NOMO-1 treated with DMSO at 0.1 percent for 48 hours (cell line): ENCODE results near the gene NBAS.
"Not testable (repeated sequence)": the region's sequence is repeated elsewhere in the genome, so short reads cannot be mapped to it uniquely, and the experiment has no call there.

Experiments used
- DNase-seq: peaks from one replicate; lab custom pipeline; 2025; ENCODE audit not compliant: unreplicated experiment; lab: John Stamatoyannopoulos, UW

Gene NBAS

DNA sequence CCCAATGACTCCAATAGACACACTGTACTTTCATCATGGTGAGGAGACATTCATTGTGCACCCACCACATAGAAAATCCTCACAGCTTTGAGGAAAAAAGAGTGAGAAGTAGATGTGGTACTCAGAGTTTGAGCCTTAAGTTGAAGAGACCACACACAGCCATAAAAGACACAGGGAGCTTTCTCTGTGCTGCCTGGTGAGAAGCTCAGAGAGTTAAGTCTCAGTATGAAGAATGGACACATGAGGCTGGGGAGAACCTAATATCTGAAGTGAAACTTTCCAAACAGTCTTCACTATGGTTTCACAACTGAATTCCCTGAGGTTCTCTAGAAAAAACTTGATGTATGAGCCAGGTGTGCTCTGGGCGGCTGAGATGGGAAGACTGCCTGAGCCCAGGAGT is 237.9 kb downstream of the NBAS start:
- DNase-seq, result no peak

DNA sequence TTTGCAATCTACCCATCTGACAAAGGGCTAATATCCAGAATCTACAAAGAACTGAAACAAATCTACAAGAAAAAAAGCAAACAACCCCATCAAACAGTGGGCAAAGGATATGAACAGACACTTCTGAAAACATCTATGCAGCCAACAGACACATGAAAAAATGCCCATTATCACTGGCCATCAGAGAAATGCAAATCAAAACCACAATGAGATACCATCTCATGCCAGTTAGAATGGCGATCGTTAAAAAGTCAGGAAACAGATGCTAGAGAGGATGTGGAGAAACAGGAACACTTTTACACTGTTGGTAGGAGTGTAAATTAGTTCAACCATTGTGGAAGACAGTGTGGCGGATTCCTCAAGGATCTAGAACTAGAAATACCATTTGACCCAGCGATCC is 239.7 kb downstream of the NBAS start:
- DNase-seq, result not testable (repeated sequence)

DNA sequence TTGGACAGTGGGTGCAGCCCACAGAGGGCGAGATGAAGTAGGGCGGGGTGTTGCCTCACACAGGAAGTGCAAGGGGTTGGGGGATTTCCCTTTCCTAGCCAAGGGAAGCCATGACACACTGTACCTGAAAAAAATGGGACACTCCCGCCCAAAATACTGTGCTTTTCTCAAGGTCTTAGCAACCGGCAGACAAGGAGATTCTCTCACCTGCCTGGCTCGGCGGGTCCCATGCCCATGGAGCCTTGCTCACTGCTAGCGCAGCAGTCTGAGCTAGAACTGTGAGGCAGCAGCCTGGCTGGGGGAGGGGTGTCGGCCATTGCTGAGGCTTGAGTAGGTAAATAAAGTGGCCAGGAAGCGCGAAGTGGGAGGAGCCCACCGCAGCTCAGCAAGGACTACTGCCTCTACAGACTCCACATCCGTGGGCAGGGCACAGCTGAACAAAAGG is 244.7 kb downstream of the NBAS start:
- DNase-seq, result no peak

DNA sequence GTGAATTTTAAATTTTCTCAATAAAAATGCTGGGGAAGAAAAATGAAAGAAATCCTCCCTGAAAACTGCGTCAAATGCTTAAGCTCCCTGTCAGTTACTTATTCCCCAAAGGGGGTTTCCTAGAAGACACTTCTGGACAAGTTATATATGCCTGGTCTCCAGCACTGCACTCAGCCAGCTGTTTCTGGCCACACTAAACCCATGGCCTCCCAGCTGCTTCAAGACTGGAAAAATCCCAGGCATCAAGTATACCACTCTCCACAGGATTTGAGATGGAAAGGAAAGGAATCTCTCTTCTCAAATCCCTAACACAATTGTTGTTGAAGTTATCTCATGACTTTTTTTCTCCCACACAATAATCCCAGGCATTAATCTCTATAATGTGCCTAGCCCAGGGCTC is 245.7 kb downstream of the NBAS start:
- no peak for DNase-seq

DNA sequence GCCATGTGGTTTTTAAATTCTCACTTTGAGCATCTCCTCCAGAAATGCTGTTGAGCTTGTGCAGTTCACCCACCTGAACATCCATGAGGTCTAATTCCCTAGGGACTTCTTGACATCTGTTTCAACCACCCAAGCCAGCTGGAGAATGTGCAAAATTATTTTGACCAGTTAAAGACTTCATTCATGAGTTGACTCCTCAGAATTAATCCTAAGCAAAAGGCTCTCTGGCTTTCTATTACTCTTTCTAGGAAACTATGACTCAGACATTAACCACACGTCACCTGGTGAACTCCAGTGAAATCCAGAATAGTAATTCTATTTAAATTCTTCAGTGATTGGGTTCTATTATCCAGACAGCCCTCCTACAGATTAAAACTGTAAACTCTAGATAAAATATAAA is 247.5 kb downstream of the NBAS start:
- DNase-seq, result no peak

DNA sequence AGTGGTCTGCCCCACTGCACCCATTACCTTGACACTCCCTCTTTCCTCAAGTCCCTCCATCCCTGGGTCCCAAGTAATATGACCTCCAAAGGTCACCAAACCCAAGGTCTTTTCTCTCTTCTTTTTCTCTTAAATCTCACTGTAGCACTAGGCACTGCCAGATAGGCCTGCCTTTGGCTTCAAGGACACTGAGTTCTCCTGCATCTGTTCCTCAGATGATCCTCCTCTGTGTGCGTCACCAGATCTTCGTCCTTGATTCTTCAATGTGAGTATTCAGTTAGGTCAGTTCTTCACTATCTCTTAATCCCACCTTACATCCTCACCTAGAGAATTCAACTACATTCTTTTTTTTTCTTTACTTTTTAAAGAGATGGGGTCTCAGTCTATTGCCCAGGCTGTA is 249.2 kb downstream of the NBAS start:
- DNase-seq, result no peak

DNA sequence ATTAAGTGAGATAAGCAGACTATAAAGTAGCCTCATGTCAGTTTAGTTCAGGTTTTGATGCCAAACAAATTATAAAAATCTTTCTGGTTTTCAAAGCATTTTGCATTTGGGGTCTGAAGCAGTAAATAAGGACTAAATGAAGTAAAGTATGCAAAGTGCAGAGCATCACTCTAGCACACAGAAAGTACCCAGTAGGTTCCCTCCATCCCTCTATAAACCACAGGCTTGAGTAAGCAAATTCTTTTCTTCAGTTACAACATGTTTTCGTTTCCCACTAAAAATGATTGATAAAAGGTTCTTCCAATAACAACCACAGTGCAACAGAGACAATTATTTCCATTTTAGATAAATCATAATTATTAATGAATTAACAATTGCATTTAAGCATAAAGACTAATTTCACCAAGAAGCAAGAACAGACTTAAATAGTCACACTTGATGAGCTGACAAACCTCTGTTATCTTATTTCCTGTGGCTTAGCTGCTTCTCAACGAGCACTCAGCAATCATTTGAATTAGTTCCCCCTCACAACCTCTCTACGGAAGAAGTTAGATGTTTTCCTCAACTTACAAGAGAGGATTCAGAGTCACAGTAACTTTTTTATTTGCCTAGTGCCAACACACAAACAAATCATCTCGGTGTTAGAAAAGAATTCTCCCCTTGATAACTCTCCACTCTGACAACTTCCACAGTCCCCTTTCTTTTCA is 249.8 kb downstream of the NBAS start:
- no peak for DNase-seq

DNA sequence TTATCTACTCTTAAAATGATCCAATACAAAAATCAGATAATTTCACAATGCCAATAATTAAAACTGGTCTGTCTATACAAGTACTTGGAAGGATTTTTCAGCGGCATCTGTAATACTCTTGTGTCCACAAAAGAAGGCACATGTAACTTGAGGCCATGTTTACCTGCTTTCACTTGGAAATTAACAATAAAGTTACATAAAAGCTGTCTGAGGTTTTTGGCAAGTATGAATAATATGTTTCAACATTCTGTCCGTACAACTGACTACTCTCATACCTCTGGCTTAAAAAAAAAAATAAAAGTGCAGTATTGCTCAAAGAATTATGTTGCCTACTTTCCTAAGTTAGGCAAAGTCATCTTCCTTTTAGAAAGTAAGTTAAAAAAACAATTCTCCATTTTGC is 253.6 kb downstream of the NBAS start:
- DNase-seq, result no peak

DNA sequence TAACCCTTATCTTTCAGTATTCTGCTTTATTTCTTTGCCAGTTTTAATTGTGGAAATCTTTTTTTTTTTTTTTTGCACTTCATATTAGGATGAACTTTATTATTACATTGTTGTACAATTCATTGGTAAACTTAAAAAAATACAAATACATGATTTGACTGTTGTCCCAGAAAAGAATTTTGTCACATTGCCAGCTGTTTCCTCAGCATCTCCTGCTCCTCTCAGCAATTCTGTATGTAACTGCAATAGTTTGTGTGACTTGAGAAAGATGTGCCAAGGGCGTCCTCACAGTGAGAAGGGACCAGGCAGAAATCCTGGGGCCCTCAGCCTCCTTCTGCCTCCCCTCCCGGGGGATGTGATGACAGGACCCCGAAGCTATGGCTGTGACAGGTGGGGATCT is 254.4 kb downstream of the NBAS start:
- no peak for DNase-seq

DNA sequence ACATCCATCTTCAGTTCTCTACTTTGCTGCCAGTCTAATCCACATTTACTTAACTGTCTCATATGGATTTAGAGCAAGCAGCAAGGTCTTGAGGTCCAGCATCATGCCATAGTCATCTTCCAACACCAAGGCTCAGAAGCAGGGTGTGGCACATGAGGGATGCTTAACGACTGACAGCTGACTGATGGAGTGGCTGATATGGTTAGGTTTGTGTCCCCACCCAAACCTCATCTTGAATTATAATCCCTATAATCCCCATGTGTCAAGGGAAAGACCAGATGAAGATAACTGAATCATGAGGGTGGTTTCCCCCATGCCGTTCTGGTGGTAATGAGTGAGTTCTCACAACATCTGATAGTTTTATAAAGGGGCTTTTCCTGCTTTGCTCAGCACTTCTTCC is 257.3 kb downstream of the NBAS start:
- no peak for DNase-seq

DNA sequence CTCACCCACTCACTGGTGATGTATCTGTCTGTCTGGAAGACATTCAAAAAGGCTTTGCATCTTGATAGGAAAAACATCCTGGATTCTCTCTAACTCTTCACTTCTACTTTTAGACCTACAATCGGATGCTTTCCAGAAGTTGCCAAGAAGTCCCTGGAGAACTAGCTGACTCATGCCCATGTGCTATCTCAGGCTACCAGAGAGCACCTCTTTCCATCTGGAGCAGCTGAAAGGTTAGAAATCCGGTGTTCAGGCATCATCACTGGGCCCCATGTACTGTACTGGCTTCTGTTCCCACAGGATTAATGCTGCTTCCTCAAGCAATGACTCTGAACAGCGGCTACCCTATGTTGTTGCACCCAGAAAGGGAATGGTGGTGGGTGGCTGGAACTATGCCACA is 259.0 kb downstream of the NBAS start:
- no peak for DNase-seq

DNA sequence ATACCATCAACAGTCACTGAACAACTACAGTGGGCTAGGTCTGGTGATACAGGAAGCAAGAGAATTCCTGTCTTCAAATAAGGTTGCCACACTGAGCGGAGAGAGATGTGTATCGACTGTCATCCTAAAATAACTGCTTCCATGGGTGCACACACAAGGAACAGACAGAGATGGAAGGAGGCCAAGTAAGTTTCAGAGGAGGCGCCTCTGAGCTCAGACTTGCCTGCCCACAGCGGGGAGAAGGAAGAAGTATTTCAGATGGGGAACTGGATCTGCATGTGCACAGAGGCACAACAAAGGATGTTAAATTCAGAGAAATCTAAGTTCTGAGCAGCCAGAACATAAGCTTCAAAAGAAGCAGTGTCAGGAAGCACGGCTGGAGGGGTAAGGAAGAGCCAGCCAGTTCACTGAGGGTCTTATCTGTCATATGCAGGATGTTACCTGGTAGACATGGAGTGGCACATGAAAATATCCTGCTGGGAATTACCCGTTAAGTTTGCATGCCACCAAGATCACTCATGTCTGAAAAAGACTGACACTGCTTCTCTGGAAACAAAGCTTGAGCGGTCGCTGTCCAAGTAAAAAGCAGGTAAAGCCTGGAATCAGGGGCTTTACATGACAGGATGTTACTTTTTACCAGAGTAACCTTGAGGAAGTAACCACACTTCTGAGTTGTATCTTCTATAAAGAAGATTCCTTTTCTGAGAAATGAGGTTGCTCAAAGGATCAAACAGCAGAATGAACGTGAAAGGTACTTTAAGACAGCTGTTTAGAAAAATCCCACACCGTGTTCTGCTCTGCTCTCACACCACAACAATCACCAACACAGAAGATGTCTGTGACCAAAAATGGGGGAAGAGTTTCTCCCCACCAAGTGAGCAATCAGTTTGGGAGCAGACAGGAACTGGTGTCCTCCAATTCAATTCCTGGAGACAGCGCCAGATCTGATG is 260.2 kb downstream of the NBAS start:
- DNase-seq, result no peak

DNA sequence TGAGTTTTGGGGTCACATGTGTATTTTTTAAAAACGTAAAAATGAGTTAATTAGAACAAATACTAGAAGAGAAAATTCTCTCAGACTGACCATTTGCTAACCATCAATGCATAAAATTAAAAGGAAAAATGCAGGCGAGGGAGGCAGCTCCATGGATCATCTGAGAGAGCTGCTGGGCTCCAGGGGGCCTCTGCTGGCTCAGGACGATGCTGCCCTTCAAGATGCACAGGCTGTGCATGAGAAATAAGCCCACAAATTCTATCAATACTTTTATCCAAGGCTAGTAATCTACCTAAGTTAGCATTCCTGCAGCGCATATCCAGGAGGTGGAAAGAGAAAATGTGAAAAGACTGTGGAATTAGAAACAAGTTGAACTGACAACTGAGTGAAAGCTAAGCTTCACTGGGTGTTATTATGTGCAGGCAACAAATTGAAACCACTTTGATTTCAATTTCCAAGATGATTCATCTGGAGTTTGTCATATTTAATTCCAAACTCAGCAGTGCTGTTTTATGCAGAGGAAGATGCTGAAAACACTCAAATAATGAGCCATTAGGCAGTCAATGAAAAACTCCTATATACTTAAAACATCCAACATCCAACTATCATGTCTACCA is 261.1 kb downstream of the NBAS start:
- no peak for DNase-seq

DNA sequence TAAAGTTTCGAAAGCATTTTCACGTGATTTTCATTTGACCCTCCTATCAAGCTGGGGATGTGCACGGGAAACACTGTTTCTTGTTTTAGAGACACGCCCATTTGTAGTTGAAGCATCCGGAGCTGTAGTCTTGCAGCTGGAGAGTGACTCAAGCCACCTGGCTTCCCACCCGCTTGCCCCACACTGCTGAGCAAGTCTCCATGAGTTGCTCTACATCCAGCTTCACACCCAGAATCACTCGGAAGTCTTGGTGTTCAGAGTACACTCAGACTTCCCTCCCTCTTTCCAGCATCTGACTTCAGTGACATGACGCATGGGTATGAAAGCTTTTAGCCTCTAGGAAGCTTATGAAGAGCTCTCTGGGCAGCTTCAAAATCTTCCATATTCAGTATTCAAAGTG is 262.4 kb downstream of the NBAS start:
- DNase-seq, result no peak

DNA sequence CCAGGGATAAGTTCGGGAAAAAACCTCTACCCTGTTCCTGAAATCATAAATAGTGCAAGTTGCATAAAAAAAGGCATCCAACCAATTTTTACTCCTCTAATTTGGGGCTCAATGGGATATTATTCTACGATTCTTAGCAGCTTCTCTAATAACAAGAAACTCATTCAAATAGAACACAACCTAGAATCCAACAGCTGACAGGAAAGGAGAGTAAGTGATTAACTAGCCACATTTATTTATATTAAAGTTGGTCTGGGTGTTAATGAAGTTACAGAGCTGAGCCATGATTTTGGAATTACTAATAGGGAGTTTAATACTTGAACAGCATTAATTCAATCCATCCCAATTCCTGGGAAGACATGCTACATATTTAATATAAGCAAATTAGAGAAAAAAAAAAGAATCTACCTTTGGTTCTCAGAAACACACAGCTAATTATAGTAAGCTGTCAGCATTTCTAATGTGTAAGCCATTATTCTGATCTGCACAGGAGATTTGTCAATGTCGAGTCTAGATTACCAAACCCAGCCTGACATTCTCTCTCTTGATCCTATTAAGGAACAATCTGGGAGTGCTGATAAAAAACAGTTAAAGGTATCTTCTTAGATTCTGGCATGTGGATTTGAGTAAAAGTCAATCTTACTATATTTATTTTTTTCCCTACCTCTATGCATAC is 267.7 kb downstream of the NBAS start:
- DNase-seq, result no peak

DNA sequence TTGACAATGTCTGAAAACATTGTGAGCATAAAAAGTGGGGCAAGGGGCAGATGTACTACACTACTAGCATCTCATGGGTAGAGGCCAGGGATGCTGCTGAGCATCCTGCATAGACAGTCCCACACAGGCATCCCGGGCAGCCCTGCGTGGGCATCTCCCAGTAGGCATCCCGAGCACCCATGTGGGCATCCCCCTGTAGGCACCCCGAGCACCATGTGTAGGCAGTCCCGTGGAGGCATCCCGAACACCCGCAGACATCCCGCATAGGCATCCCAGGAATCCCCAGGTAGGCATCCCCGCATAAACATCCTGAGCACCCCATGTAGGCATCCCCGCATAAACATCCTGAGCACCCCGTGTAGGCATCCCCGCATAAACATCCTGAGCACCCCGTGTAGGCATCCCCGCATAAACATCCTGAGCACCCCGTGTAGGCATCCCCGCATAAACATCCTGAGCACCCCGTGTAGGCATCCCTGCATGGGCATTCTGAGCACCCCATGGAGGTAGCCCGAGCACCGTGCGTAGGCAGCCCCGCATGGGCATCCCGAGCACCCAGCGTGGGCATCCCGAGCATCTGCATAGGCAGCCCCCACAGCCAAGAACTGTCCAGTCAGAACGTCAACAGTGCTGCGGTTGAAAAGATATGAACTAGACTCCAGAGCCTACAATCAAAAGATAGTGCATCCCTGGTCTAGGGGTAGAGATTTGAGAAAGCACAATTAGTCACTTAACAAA is 273.5 kb downstream of the NBAS start:
- DNase-seq, result no peak

DNA sequence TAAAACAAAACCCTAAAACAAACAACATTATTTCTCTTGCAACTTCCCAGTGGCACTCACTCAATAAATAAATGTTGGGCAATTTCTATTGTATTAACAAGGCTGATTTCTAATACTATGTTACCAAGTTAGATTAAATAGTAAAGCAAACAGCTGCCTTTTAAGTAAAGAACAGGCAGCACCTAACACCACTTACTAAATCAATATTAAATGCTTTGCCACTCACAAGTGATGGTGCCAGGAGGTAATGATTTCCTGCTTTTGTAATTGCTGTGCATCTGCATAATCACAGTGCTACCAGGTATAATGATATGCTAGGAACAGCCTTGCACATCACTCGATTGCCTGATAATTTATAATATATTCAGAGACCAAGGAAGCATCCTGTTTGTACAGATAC is 276.5 kb downstream of the NBAS start:
- DNase-seq, result no peak

DNA sequence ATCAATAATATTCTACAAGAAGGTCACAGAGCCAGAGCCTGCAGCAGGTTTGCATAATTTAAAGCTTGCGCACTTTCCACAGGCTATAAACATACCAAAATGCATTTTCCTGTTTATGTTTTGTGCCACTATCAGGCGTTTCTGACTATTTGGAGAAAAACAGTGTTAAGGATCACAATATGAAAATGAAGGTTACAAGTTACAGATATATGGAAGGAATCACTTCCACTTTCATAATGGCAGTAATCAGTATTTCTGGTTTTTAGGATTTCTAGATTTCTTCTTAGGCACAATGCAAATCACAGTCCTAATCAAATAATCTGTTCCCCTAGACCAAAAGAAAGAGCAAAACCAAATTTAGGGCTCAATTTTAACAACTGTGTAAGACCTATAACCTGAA is 279.5 kb downstream of the NBAS start:
- DNase-seq, result no peak

DNA sequence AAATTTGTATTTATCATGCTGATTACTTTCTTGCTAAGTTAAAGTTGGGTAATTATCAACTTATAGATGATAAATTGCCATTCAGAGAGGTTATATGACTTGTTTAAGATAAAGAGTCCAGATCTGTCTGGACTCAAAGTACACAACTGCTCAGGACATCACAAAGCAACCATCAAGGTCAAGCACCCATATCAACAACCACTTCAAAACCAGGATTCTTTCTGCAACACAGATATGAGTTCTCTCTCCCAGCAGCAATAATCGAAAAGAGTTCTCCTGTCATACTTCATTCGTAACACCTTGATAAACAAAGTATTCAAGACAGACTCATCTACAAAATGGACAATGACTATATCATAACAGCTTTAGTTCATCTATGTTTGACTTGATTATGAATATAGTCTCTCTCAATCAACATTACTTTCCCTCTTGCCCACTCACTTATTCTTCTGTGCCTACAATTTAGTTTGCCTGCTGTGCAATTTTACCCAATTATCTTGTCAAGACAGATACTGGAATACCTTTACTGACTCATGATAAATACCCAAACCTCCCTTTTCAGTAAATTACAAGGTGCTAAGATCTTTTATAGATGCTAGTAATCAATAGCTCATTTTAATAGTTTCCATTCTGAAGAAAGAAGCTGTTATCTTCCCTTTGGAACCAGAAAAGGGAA is 281.8 kb downstream of the NBAS start:
- no peak for DNase-seq

DNA sequence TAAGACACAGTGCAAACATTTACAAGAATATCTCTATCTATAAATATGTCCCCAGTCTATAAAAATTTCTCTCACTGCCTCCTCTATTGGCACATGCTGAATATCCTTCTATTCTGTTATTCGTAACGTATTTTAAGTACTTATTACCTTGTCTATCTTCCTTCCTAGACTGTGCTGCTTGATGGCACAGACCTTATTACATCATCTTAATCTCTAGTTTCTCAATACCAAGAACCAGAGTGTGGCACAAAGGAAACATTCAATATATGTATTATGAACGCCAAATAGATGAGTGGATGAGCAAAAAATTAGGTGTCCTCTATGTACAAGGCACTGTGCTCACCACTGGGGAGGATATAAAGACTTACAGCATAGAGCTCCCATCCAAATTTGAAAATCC is 282.8 kb downstream of the NBAS start:
- peak; percentile 22 for DNase-seq
